Natural killer cell (primary cell): ENCODE data around the gene FLACC1. TPM values are rescaled to one million over a fixed set of nuclear protein-coding genes. Genes with fewer than 3 reads are reported as not detected.
A peak's percentile ranks its signal among the peaks of the same experiment; 100 is the strongest.

Experiments
- ATAC-seq, 3 donors: fragments of 150-1000 bp in 2 of 3; fragments of 200-7000 bp in 1 of 3; cut with Tn5 transposase; 1 replicate in 1 of 3; 2 replicates in 2 of 3; pipeline ENCODE4 v1.10.0; 2021; ENCODE audit warnings: mild to moderate bottlenecking in 2 of 3, moderate library complexity in 2 of 3
- DNase-seq, 2 donors: peaks; one replicate each; pipeline versions ENCODE4 v3.0.0 to v3.0.0-alpha.2; 2013 to 2021; ENCODE audit warnings: mixed read lengths in 1 of 2
- H3K27ac ChIP-seq: one replicate; pipeline ENCODE4 v1.5.1; 2013; ENCODE audit warnings: mild to moderate bottlenecking, low read length
- H3K27me3 ChIP-seq: one replicate; pipeline ENCODE4 v1.6.1; 2013; ENCODE audit warnings: low read length; ENCODE audit not compliant: control insufficient read depth, insufficient read depth
- H3K36me3 ChIP-seq: one replicate; pipeline ENCODE4 v1.6.1; 2013; ENCODE audit warnings: low read length; ENCODE audit not compliant: control insufficient read depth, insufficient read depth
- H3K4me1 ChIP-seq: one replicate; pipeline ENCODE4 v1.6.1; 2013; ENCODE audit warnings: low read length; ENCODE audit not compliant: control insufficient read depth, insufficient read depth
- H3K4me3 ChIP-seq: one replicate; pipeline ENCODE4 v1.5.1; 2013; ENCODE audit warnings: low read length
- H3K9me3 ChIP-seq: one replicate; pipeline ENCODE4 v1.6.1; 2013; ENCODE audit warnings: low read length; ENCODE audit not compliant: control insufficient read depth, insufficient read depth
- H3K27ac Mint-ChIP-seq, 2 donors: one replicate each; pipeline ENCODE4 v1.8.0; 2022; ENCODE audit warnings: mild to moderate bottlenecking in 2 of 2, mixed read lengths in 2 of 2, moderate library complexity in 1 of 2
- H3K27me3 Mint-ChIP-seq, 2 donors: one replicate each; pipeline ENCODE4 v1.8.0; 2022; ENCODE audit warnings: low read depth in 2 of 2, mixed read lengths in 2 of 2
- H3K36me3 Mint-ChIP-seq: one replicate; pipeline ENCODE4 v1.8.0; 2022; ENCODE audit warnings: mixed read lengths
- H3K4me1 Mint-ChIP-seq, 2 donors: one replicate each; pipeline ENCODE4 v1.8.0; 2022; ENCODE audit warnings: mixed read lengths in 2 of 2
- H3K4me3 Mint-ChIP-seq: one replicate; pipeline ENCODE4 v1.8.0; 2022; ENCODE audit warnings: mild to moderate bottlenecking, moderate library complexity, mixed read lengths
- H3K9me3 Mint-ChIP-seq, 2 donors: one replicate each; pipeline ENCODE4 v1.8.0; 2022; ENCODE audit warnings: mixed read lengths in 2 of 2
- CTCF ChIP-seq: fragments of 200-600 bp; IDR thresholded peaks from one replicate; pipeline ENCODE4 v1.8.0; 2022; ENCODE audit warnings: antibody characterized with exemption
- WGBS: methylation state at CpG from one replicate; pipeline ENCODE4 v1.1.7; 2013; ENCODE audit warnings: missing lambda C conversion rate; ENCODE audit not compliant: insufficient coverage; 5-methylcytosine and 5-hydroxymethylcytosine counted together
- intact Hi-C: fragments of 100-400 bp; cut with micrococcal nuclease; formaldehyde crosslinking; loops from one replicate; pipeline ENCODE4 v1.14.2; 2022
- total RNA-seq, 4 donors: library from RNA; stranded (reverse); fragments of 120-200 nt in 1 of 4; gene quantifications; one replicate each; pipeline versions ENCODE4 v1.2.3 to v1.2.4, GENCODE V29; 2013 to 2022

Gene FLACC1
- total RNA-seq = 1 to 10 TPM; 5.2 to 7.0 (median 6.8) TPM
- total RNA-seq (2013) = 10.0 TPM

GRCh38 chr2:201357221-201357620 lies at the start of gene FLACC1:
FLACC1 (minus strand) TSS chr2:201357345; CDS start chr2:201351404, 5,941 bp downstream.
- Histone ChIP-seq H3K4me3 (no peak within 1 kb of the TSS), H3K27ac (no peak within 1 kb of the TSS), H3K27me3 (no peaks in the 10 kb centered on the region), H3K36me3 (peaks cover 5% of the 10 kb centered on the region), H3K4me1 (no peaks in the 10 kb centered on the region), H3K9me3 (no peaks in the 10 kb centered on the region)
- WGBS = no CpG with 5 or more reads among the region's 1 CpG
- no peak for ATAC-seq
- Mint-ChIP-seq H3K27ac (no peak within 1 kb of the TSS), H3K27me3 (no peaks in the 10 kb centered on the region), H3K4me3 (no peak within 1 kb of the TSS), H3K36me3 (no peaks in the 10 kb centered on the region), H3K9me3 (no peaks in the 10 kb centered on the region), H3K4me1 (no peaks in the 10 kb centered on the region)
- intact Hi-C loops = no loop called here
- TF ChIP-seq CTCF = no peak
- DNase-seq = no peak

- no peak for TF ChIP-seq CTCF
- Mint-ChIP-seq H3K4me3 (no peak overlapping the region), H3K9me3 (no peaks in the 10 kb centered on the region), H3K36me3 (peaks cover 1% of the 10 kb centered on the region), H3K27ac (no peak overlapping the region), H3K4me1 (peaks cover 11 to 21% of the 10 kb centered on the region in 2 donors), H3K27me3 (no peaks in the 10 kb centered on the region)
- peaks cover 6% of the 10 kb centered on the region for H3K36me3 ChIP-seq
- H3K27me3 ChIP-seq = no peaks in the 10 kb centered on the region
- no peak overlapping the region for H3K27ac ChIP-seq
- no peak for ATAC-seq
- H3K4me1 ChIP-seq = no peaks in the 10 kb centered on the region
- H3K9me3 ChIP-seq = no peaks in the 10 kb centered on the region
- DNase-seq = no peak
- intact Hi-C loops = no loop called here
- H3K4me3 ChIP-seq = no peak overlapping the region
- WGBS = 10% methylated on average over 2 of the region's 3 CpGs
Observed at GRCh38 chr2:201406077-201406662, 49.0 kb upstream of the FLACC1 start.

GRCh38 chr2:201404699-201405280 lies 47.6 kb upstream of the FLACC1 start:
- no peaks in the 10 kb centered on the region for H3K9me3 Mint-ChIP-seq
- H3K27ac Mint-ChIP-seq = peak overlapping the region in 1 of 2 donors; percentile 35
- DNase-seq = no peak
- Histone ChIP-seq H3K4me1 (no peaks in the 10 kb centered on the region), H3K36me3 (peaks cover 6% of the 10 kb centered on the region), H3K4me3 (no peak overlapping the region), H3K27me3 (no peaks in the 10 kb centered on the region), H3K9me3 (no peaks in the 10 kb centered on the region), H3K27ac (no peak overlapping the region)
- no peak for TF ChIP-seq CTCF
- no peaks in the 10 kb centered on the region for H3K36me3 Mint-ChIP-seq
- peak in 2 of 3 donors; percentile 27 to 54 for ATAC-seq
- H3K4me3 Mint-ChIP-seq = no peak overlapping the region
- peaks cover 10 to 16% of the 10 kb centered on the region in 2 donors for H3K4me1 Mint-ChIP-seq
- no peaks in the 10 kb centered on the region for H3K27me3 Mint-ChIP-seq
- 42% methylated on average over 3 of the region's 3 CpGs for WGBS
- intact Hi-C loops = no loop called here

- Mint-ChIP-seq H3K27me3 (no peaks in the 10 kb centered on the region), H3K27ac (no peak overlapping the region), H3K4me3 (no peak overlapping the region), H3K36me3 (no peaks in the 10 kb centered on the region), H3K9me3 (no peaks in the 10 kb centered on the region), H3K4me1 (peaks cover 10 to 16% of the 10 kb centered on the region in 2 donors)
- Histone ChIP-seq H3K36me3 (peaks cover 10% of the 10 kb centered on the region), H3K9me3 (no peaks in the 10 kb centered on the region), H3K27me3 (no peaks in the 10 kb centered on the region), H3K4me3 (no peak overlapping the region), H3K27ac (no peak overlapping the region), H3K4me1 (no peaks in the 10 kb centered on the region)
- WGBS = 100% methylated on average over 2 of the region's 3 CpGs
- DNase-seq = no peak
- no peak for ATAC-seq
- intact Hi-C loops = no loop called here
- TF ChIP-seq CTCF = no peak
Observed at GRCh38 chr2:201403880-201404279, 46.7 kb upstream of the FLACC1 start.
